Measurements from ENCODE around the gene SKAP1. TPM values are rescaled to one million over a fixed set of nuclear protein-coding genes. Genes with fewer than 3 reads are reported as not detected.

SKAP1 gene
- total and polyA plus RNA-seq, 12 donors: 3.2 to 117 (median 10.7) TPM

GRCh38 chr17:48144976-48145798 lies 284.8 kb downstream of the SKAP1 start:
- TF ChIP-seq CTCF (IDR thresholded peaks at IDR 0.05): no peak
- no peak for TF ChIP-seq POLR2A (IDR thresholded peaks at IDR 0.05)
- Histone ChIP-seq H3K27ac (no peak overlapping the region), H3K27me3 (no peaks in the 10 kb centered on the region), H3K36me3 (replicated peaks in 1 of 2) (no peaks in the 10 kb centered on the region), H3K4me3 (no peak overlapping the region), H3K9me3 (replicated peaks in 1 of 3) (no peaks in the 10 kb centered on the region), H3K4me1 (replicated peaks in 1 of 2) (no peaks in the 10 kb centered on the region)
- intact Hi-C loops (cut with DNase I): no loop called here
- 94 to 97% (median 96%) methylated on average over 3 of the region's 3 CpGs for WGBS, 4 donors
- DNase-seq: no peak

GRCh38 chr17:48144231-48144630 lies 285.8 kb downstream of the SKAP1 start:
- intact Hi-C loops (cut with DNase I): no loop called here
- no peaks in the 10 kb centered on the region for H3K27me3 ChIP-seq
- no peaks in the 10 kb centered on the region for H3K9me3 ChIP-seq (replicated peaks in 1 of 3)
- H3K27ac ChIP-seq: no peak overlapping the region
- TF ChIP-seq POLR2A (IDR thresholded peaks at IDR 0.05) (no peak), CTCF (IDR thresholded peaks at IDR 0.05) (no peak)
- WGBS, 4 donors: 64 to 74% (median 65%) methylated on average over 8 of the region's 8 CpGs
- no peaks in the 10 kb centered on the region for H3K4me1 ChIP-seq (replicated peaks in 1 of 2)
- no peak overlapping the region for H3K4me3 ChIP-seq
- DNase-seq: no peak
- no peaks in the 10 kb centered on the region for H3K36me3 ChIP-seq (replicated peaks in 1 of 2)

- DNase-seq: no peak
- H3K27ac ChIP-seq: no peak overlapping the region
- intact Hi-C loops (cut with DNase I): no loop called here
- no peaks in the 10 kb centered on the region for H3K4me1 ChIP-seq (replicated peaks in 1 of 2)
- H3K9me3 ChIP-seq (replicated peaks in 1 of 3): no peaks in the 10 kb centered on the region
- WGBS, 4 donors: 55 to 82% (median 66%) methylated on average over 6 of the region's 6 CpGs
- no peaks in the 10 kb centered on the region for H3K27me3 ChIP-seq
- H3K36me3 ChIP-seq (replicated peaks in 1 of 2): no peaks in the 10 kb centered on the region
- no peak overlapping the region for H3K4me3 ChIP-seq
- no peak for TF ChIP-seq POLR2A (IDR thresholded peaks at IDR 0.05)
- TF ChIP-seq CTCF (IDR thresholded peaks at IDR 0.05): no peak
Measured at GRCh38 chr17:48143629-48144028, 286.4 kb downstream of the SKAP1 start.

- no peaks in the 10 kb centered on the region for H3K4me1 ChIP-seq (replicated peaks in 1 of 2)
- no peaks in the 10 kb centered on the region for H3K9me3 ChIP-seq (replicated peaks in 1 of 3)
- TF ChIP-seq CTCF (IDR thresholded peaks at IDR 0.05) (no peak), POLR2A (IDR thresholded peaks at IDR 0.05) (no peak)
- peak in 1 of 7 donors; percentile 12 for DNase-seq
- H3K36me3 ChIP-seq (replicated peaks in 1 of 2): no peaks in the 10 kb centered on the region
- WGBS, 4 donors: 60 to 79% (median 64%) methylated on average over 2 of the region's 2 CpGs
- intact Hi-C loops (cut with DNase I): no loop called here
- no peak overlapping the region for H3K4me3 ChIP-seq
- no peaks in the 10 kb centered on the region for H3K27me3 ChIP-seq
- no peak overlapping the region for H3K27ac ChIP-seq
Measured at GRCh38 chr17:48139944-48140343, 290.1 kb downstream of the SKAP1 start.
